ENCODE results near the gene NFATC3. TPM values are rescaled to one million over a fixed set of nuclear protein-coding genes. Genes with fewer than 3 reads are reported as not detected.

NFATC3 gene
- total RNA-seq, 1 donor from 2014 or later = 136 TPM

DNA sequence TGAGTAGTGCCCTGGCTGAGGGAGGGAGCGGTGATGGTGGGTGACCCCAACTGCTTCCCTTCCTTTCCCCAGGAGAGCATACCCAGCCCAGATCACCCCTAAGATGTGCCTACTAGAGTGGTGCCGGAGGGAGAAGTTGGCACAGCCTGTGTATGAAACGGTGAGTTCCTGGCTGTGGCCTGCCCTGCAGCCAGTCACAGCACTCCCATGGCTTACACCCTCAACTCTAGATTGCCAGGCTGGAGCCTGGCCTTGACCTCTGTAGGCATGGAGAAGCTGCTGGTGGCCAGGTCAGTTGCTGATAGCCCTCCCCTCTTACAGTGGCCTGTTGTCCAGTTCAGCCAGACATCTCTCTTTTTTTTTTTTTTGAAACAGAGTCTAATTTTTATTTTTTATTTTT is 8.6 kb upstream of the NFATC3 start:
- no peak overlapping the region for H3K4me3 Mint-ChIP-seq (ENCODE audit: low read depth)
- peaks cover 82% of the 10 kb centered on the region for H3K4me1 Mint-ChIP-seq (ENCODE audit: low read depth)
- H3K36me3 Mint-ChIP-seq (ENCODE audit: low read depth) = peaks cover 78% of the 10 kb centered on the region
- no peaks in the 10 kb centered on the region for H3K9me3 Mint-ChIP-seq
- no peak for DNase-seq (ENCODE audit: low spot score)
- peak overlapping the region; percentile 81 for H3K27ac Mint-ChIP-seq
- no peaks in the 10 kb centered on the region for H3K27me3 Mint-ChIP-seq (ENCODE audit: low read depth)
- intact Hi-C loops (cut with micrococcal nuclease) = no loop called here

DNA sequence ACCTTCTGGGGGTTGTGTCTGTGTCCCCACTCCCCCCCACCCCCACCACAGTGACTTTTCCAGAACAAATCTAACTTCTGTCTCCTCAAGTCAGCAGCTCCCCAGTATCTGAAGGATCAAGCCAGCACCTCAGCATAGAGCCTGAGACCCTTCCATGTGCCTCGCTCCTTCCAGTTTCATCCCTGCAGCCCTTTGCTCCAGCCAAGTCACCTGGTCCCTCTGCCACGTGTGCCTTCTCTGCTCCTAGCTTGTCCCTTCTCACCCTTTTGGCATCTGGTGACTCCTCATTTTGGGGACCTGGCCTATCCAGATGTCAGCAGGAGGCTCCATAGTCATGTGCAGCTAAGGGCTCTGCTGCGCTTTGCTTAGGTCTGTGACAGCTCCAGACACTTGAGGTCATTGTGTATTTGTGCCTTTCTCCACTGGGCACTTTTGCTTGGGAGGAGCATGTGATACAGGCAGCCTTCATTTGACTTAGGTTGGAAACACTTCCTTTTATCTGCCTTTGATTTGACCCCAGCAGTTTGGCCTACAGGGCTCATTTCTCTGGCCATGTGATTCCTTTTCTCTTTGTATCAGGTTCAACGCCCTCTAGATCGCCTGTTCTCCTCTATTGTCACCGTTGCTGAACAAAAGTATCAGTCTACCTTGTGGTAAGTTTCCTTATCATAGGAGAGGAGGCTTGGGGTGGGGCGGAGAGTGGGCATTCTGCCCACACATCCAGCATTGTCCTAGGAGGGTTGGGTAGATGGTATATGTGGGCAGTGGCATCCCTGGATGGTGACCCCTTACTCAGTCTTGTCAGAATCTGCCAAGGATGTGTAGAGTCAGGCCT is 7.1 kb upstream of the NFATC3 start:
- peak overlapping the region; percentile 96 for H3K27ac Mint-ChIP-seq
- peaks cover 83% of the 10 kb centered on the region for H3K4me1 Mint-ChIP-seq (ENCODE audit: low read depth)
- intact Hi-C loops (cut with micrococcal nuclease) = loop anchor here (2.0 kb wide), 2 partner anchors 13 to 15 kb away; no protein-coding TSS in a partner anchor
- no peaks in the 10 kb centered on the region for H3K9me3 Mint-ChIP-seq
- H3K4me3 Mint-ChIP-seq (ENCODE audit: low read depth) = no peak overlapping the region
- peaks cover 65% of the 10 kb centered on the region for H3K36me3 Mint-ChIP-seq (ENCODE audit: low read depth)
- no peaks in the 10 kb centered on the region for H3K27me3 Mint-ChIP-seq (ENCODE audit: low read depth)
- DNase-seq (ENCODE audit: low spot score) = no peak

DNA sequence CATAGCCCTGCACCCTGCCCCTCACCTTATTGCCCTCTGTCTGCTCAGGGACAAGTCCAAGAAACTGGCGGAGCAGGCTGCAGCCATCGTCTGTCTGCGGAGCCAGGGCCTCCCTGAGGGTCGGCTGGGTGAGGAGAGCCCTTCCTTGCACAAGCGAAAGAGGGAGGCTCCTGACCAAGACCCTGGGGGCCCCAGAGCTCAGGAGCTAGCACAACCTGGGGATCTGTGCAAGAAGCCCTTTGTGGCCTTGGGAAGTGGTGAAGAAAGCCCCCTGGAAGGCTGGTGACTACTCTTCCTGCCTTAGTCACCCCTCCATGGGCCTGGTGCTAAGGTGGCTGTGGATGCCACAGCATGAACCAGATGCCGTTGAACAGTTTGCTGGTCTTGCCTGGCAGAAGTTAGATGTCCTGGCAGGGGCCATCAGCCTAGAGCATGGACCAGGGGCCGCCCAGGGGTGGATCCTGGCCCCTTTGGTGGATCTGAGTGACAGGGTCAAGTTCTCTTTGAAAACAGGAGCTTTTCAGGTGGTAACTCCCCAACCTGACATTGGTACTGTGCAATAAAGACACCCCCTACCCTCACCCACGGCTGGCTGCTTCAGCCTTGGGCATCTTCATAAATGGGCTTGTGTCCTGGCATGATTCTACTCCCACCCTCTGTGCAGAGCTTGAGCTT is 6.3 kb upstream of the NFATC3 start:
- H3K9me3 Mint-ChIP-seq = no peaks in the 10 kb centered on the region
- peak overlapping the region; percentile 96 for H3K27ac Mint-ChIP-seq
- DNase-seq (ENCODE audit: low spot score) = no peak
- H3K4me3 Mint-ChIP-seq (ENCODE audit: low read depth) = peak overlapping the region; percentile 40
- H3K4me1 Mint-ChIP-seq (ENCODE audit: low read depth) = peaks cover 87% of the 10 kb centered on the region
- no peaks in the 10 kb centered on the region for H3K27me3 Mint-ChIP-seq (ENCODE audit: low read depth)
- peaks cover 61% of the 10 kb centered on the region for H3K36me3 Mint-ChIP-seq (ENCODE audit: low read depth)
- intact Hi-C loops (cut with micrococcal nuclease) = loop anchor here (2.0 kb wide), 2 partner anchors 14 kb away; no protein-coding TSS in a partner anchor

DNA sequence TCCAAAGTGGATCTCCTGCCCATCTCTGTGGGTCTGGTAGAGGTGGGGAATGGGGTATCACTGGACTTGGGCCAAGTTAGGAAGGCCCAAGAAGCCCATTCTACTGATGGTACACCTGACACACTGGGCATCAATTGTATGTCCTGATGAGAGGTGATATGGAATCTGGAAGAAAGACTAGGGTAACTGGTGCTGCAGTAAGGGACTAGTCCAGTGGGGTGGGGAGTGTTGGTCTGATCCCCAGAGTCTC is 5.9 kb upstream of the NFATC3 start:
- Mint-ChIP-seq H3K4me3 (ENCODE audit: low read depth) (peak overlapping the region; percentile 40), H3K36me3 (ENCODE audit: low read depth) (peaks cover 56% of the 10 kb centered on the region), H3K27ac (peak overlapping the region; percentile 96), H3K9me3 (no peaks in the 10 kb centered on the region), H3K4me1 (ENCODE audit: low read depth) (peaks cover 87% of the 10 kb centered on the region), H3K27me3 (ENCODE audit: low read depth) (no peaks in the 10 kb centered on the region)
- no peak for DNase-seq (ENCODE audit: low spot score)
- intact Hi-C loops (cut with micrococcal nuclease) = loop anchor here (2.0 kb wide), 2 partner anchors 14 kb away; no protein-coding TSS in a partner anchor

DNA sequence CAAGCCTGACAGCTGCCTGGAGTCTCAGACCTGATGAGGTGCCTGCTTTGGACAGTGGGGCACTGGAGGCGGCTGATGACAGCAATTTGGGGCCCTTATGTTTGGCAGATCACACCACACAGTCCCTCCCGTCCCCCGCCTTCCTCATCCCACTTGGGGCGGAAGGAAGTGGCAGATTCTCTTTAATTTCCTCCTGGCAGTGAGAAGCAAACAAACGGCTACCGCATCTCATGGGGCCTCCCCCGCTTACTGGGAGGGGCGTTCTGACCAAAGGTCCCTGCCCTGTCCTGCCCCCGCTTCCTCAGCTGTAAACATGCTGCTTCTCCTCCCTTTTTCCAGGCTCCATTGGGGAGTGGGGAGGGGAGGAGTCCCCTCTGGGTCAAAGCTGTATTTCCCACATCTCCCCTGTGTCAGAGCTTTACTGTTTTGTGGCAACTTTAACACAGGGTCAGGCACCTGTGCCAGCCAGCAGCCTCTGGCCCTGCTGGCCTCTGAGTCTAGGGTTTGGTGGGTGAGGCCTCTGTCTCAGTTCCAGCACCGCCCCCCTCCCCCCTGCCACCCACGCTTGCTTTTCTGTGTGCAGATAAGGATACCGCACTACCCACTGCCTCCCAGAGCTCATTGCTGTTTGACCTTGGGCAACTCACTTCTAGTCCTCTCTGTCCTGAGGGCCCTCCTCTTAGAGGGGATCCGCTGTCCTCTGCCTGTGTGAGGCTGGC is 5.4 kb upstream of the NFATC3 start:
- intact Hi-C loops (cut with micrococcal nuclease) = loop anchor here (2.0 to 10.0 kb wide), 5 partner anchors 13 to 235 kb away; partner anchors contain the start of genes DPEP2, PRMT7 and SLC7A6OS

DNA sequence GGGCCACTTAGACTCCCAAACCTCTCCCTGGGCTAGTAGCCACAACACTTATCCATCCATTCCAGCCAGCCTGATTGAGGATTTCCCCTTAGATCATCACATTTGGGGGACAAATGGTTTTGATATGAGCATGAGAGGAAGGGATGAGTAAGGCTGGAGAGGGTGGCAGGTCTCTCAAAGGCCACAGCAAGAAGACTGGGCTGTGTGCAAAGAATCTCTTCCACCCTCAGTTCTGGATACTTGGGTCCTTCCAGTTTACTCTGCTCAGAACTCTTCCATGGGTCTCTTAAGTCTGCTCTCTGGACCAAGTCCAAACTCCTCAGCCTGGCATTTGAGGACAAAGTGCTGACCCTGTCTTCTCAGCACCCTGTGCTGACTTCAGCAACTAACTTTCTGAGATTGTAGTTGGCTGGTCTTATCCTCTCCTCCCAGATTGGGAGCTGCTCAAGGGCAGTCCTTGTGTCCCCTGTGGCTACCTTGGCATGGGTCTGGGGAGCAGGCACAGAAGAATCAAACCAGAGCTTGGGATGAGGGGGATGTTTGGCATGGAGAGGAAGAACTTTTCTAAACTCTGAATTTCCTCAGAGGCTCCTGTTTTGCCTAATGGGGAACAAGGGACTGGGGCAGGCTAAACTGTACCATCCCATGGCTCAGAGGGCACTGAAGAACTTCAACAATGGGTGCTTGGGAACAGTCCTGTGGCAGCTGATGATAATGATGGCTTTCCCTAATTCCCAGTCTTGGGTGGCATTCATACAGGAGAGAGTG is 3.1 kb upstream of the NFATC3 start:
- Mint-ChIP-seq H3K4me1 (ENCODE audit: low read depth) (peaks cover 66% of the 10 kb centered on the region), H3K27me3 (ENCODE audit: low read depth) (no peaks in the 10 kb centered on the region), H3K4me3 (ENCODE audit: low read depth) (peak overlapping the region; percentile 59), H3K36me3 (ENCODE audit: low read depth) (peaks cover 39% of the 10 kb centered on the region), H3K9me3 (no peaks in the 10 kb centered on the region), H3K27ac (peak overlapping the region; percentile 95)
- no peak for DNase-seq (ENCODE audit: low spot score)
- intact Hi-C loops (cut with micrococcal nuclease) = loop anchor here (5.0 to 10.0 kb wide), 3 partner anchors 85 to 233 kb away; partner anchors contain the start of genes DPEP2, PRMT7 and SLC7A6OS

More for the DNA sequence above, 5.4 kb upstream of the NFATC3 start:
- H3K27me3 Mint-ChIP-seq (ENCODE audit: low read depth) = no peaks in the 10 kb centered on the region
- DNase-seq (ENCODE audit: low spot score) = peak; percentile 79
- no peaks in the 10 kb centered on the region for H3K9me3 Mint-ChIP-seq
- H3K36me3 Mint-ChIP-seq (ENCODE audit: low read depth) = peaks cover 51% of the 10 kb centered on the region
- H3K4me1 Mint-ChIP-seq (ENCODE audit: low read depth) = peaks cover 84% of the 10 kb centered on the region
- peak overlapping the region; percentile 96 for H3K27ac Mint-ChIP-seq
- H3K4me3 Mint-ChIP-seq (ENCODE audit: low read depth) = peak overlapping the region; percentile 51

DNA sequence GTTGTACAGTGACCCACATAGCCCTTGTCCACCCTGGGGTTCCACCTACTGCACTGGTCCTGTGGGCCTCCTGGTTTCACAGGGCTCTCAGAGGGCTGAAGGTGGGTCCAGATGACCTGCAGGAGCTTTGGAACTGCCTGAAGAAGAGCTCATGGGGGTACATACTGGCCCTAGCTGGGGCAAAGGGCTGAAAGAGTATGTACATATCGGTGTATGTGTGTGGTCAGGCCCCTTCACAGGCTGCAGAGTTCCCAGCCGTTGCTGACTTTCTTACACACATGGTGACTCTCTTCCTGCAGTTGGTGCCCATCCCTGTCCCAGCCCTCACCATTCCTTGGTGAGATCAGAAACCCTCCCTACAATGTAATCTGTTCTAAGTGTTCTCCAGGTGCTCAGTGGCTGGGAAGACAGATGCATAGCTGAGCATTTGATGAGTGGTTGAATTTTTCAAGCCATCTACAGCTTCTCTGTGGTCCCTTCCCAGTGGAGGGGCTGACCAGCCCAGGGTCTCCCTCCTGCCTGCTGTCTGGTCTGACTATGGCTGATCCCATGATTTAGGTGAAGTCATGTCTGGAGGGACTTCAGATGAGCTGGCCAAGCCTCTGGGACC is 2.4 kb upstream of the NFATC3 start:
- no peak for DNase-seq (ENCODE audit: low spot score)
- H3K9me3 Mint-ChIP-seq = no peaks in the 10 kb centered on the region
- intact Hi-C loops (cut with micrococcal nuclease) = loop anchor here (5.0 to 10.0 kb wide), 3 partner anchors 85 to 232 kb away; partner anchors contain the start of genes DPEP2, PRMT7 and SLC7A6OS
- no peak overlapping the region for H3K4me3 Mint-ChIP-seq (ENCODE audit: low read depth)
- peaks cover 65% of the 10 kb centered on the region for H3K4me1 Mint-ChIP-seq (ENCODE audit: low read depth)
- peak overlapping the region; percentile 95 for H3K27ac Mint-ChIP-seq
- peaks cover 36% of the 10 kb centered on the region for H3K36me3 Mint-ChIP-seq (ENCODE audit: low read depth)
- H3K27me3 Mint-ChIP-seq (ENCODE audit: low read depth) = no peaks in the 10 kb centered on the region

DNA sequence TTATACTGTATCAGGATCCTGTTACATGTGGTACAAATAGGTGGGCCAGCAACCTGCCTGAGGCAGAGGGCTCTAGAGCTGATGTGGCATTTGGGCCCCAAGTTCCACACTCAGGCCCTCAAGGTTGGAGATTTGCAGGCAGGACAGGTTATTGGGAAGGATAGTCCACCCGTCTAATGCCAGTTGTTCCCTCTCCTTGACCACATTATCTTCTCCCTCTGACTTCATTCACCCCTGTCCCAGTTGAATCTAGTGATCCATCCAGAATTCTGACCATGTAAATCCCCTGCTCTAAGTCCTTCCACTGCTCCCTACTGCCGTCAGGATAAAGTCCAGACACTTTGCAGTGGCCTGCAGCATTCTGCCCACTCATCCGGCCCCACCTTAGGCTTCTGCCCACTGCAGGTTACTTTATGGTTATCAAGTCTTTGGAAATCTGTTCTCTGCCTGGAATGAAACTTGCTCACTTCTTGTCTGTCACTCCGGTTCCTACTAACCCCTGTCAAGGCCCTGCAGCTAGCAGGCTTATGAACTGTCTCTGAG is 1.9 kb upstream of the NFATC3 start:
- H3K27ac Mint-ChIP-seq = peak overlapping the region; percentile 95
- intact Hi-C loops (cut with micrococcal nuclease) = loop anchor here (5.0 to 10.0 kb wide), 3 partner anchors 86 to 231 kb away; partner anchors contain the start of genes DPEP2, PRMT7 and SLC7A6OS

DNA sequence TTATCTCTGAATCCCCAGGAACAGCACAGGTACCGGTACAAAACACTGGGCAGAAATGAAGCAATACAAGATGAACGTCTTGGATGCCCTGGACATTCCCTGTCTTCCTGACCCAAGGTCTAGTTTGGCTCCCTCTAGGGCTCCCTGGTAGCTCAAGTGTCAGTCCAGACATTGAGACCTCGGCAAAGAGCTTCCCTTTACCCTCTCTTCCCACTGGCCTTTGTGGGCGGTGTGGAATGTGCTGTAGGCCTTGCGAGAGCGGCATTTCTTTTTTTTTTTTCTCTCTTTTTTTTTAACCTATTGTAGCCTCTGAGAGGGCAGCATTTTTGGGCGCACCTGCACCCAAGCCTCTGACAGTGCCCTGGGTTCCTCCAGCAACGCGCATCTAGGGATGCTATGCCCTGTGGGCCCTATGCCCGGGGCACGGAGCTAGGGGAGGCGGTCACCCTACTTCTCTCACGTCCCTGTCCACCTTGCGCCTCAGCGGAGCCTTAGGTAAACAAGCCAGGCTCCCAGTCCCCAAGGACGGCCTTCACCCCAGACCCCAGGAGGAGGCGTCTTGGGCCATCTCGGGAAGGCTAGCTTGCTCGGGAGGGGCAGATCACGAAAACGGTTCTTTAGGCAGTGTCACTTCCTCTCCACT is 1.2 kb upstream of the NFATC3 start:
- Mint-ChIP-seq H3K4me3 (ENCODE audit: low read depth) (peak overlapping the region; percentile 77), H3K9me3 (no peaks in the 10 kb centered on the region), H3K36me3 (ENCODE audit: low read depth) (peaks cover 29% of the 10 kb centered on the region), H3K4me1 (ENCODE audit: low read depth) (peaks cover 58% of the 10 kb centered on the region), H3K27me3 (ENCODE audit: low read depth) (no peaks in the 10 kb centered on the region), H3K27ac (peak overlapping the region; percentile 95)
- no peak for DNase-seq (ENCODE audit: low spot score)
- intact Hi-C loops (cut with micrococcal nuclease) = loop anchor here (5.0 to 10.0 kb wide), 3 partner anchors 87 to 231 kb away; partner anchors contain the start of genes DPEP2, PRMT7 and SLC7A6OS

More for the DNA sequence above, 1.9 kb upstream of the NFATC3 start:
- H3K36me3 Mint-ChIP-seq (ENCODE audit: low read depth) = peaks cover 33% of the 10 kb centered on the region
- H3K4me1 Mint-ChIP-seq (ENCODE audit: low read depth) = peaks cover 62% of the 10 kb centered on the region
- DNase-seq (ENCODE audit: low spot score) = no peak
- no peaks in the 10 kb centered on the region for H3K27me3 Mint-ChIP-seq (ENCODE audit: low read depth)
- no peak overlapping the region for H3K4me3 Mint-ChIP-seq (ENCODE audit: low read depth)
- no peaks in the 10 kb centered on the region for H3K9me3 Mint-ChIP-seq

DNA sequence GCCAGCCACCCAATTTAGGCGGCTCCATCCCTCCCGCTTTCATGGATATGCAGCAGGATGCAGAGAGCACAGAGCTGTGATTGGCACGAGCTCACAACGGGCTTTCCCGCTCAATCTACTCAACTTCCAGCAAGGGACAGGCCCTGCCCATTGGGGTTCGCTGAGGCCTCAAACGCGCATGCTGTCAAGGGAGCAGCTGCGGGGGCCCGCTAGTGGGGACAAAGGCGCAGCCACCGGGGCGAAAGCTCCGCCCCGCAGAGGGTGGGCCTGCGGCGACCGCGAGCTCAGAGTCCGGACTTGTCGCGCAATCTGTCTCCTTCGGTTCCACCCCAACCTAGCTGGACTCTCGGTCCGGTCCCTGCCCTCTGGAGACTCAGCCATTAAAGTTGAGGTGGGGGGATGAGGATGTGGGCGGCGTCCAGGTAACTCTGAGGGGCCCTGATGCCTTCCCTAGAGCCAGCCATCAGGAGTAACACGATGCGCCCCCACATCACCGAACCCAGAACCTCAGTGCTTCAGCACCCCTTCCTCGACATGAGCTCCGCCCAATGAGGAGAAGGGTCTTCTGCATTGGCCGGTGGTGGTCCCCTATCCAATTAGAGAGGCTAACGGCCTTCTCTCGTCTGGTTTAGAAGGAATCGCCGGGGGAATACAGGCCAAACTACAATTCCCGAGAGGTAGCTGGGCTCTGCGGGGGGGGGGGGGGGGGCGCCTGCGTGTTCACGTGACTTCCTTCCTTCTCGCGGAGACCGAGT is 489 bp upstream of the NFATC3 start:
- Mint-ChIP-seq H3K36me3 (ENCODE audit: low read depth) (peaks cover 29% of the 10 kb centered on the region), H3K4me1 (ENCODE audit: low read depth) (peaks cover 55% of the 10 kb centered on the region), H3K9me3 (no peaks in the 10 kb centered on the region), H3K27me3 (ENCODE audit: low read depth) (no peaks in the 10 kb centered on the region), H3K27ac (peak overlapping the region; percentile 95), H3K4me3 (ENCODE audit: low read depth) (peak overlapping the region; percentile 77)
- peak; percentile 89 for DNase-seq (ENCODE audit: low spot score)
- intact Hi-C loops (cut with micrococcal nuclease) = loop anchor here (5.0 to 10.0 kb wide), 3 partner anchors 87 to 230 kb away; partner anchors contain the start of genes DPEP2, PRMT7 and SLC7A6OS
